T-cell (primary cell): ENCODE data around the gene LZTR1. TPM values are rescaled to one million over a fixed set of nuclear protein-coding genes. Genes with fewer than 3 reads are reported as not detected.

Source experiments
- ATAC-seq, 4 experiments: fragments of 200-7000 bp in 3 of 4; fragments of 150-1000 bp in 1 of 4; cut with Tn5 transposase; replicated peaks in 1 of 4; 1 replicate in 3 of 4; 2 replicates in 1 of 4; pipeline ENCODE4 v1.10.0; 2021; ENCODE audit warnings: moderate library complexity in 3 of 4, mild to moderate bottlenecking in 2 of 4, moderate number of reproducible peaks in 1 of 4
- CTCF ChIA-PET, 2 donors: fragments of 300-600 bp; sonication (Branson Sonifier 250); formaldehyde crosslinking; loops; one replicate each; lab custom pipeline; 2022; ENCODE audit warnings: antibody characterized with exemption in 2 of 2; lab: Charles Lee
- POLR2A ChIA-PET, 2 donors: fragments of 300-600 bp; sonication (Branson Sonifier 250); formaldehyde crosslinking; loops; one replicate each; lab custom pipeline; 2022; ENCODE audit warnings: antibody characterized with exemption in 2 of 2; lab: Charles Lee
- DNase-seq, 35 experiments: peaks; one replicate each; pipeline versions ENCODE4 v3.0.0 to v3.0.0-alpha.2; 2013 to 2023
- H3K27ac ChIP-seq: one replicate; pipeline ENCODE4 v1.5.1; 2013; ENCODE audit warnings: low read length
- H3K27me3 ChIP-seq, 2 experiments: replicated peaks in 1 of 2; 1 replicate in 1 of 2; 2 replicates in 1 of 2; pipeline versions ENCODE4 v1.6.1 to v1.7.0; 2013; ENCODE audit warnings: low read length in 1 of 2, mixed read lengths in 1 of 2; ENCODE audit not compliant: control insufficient read depth in 2 of 2, insufficient read depth in 2 of 2; ENCODE audit errors: extremely low read depth in 1 of 2
- H3K36me3 ChIP-seq, 2 donors: 1 replicate in 1 of 2; 2 replicates in 1 of 2; pipeline versions ENCODE4 v1.6.1 to v1.7.0; 2013; ENCODE audit warnings: low read length in 1 of 2; ENCODE audit not compliant: control insufficient read depth in 2 of 2, insufficient read depth in 1 of 2; ENCODE audit errors: extremely low read depth in 1 of 2
- H3K4me1 ChIP-seq, 2 experiments: 1 replicate in 1 of 2; 2 replicates in 1 of 2; pipeline versions ENCODE4 v1.6.1 to v1.7.0; 2013; ENCODE audit warnings: low read length in 2 of 2, mixed read lengths in 1 of 2; ENCODE audit not compliant: insufficient read depth in 2 of 2, control insufficient read depth in 1 of 2; ENCODE audit errors: extremely low read depth in 1 of 2
- H3K4me3 ChIP-seq, 2 donors: 1 replicate in 1 of 2; 2 replicates in 1 of 2; pipeline versions ENCODE4 v1.5.1 to v1.7.0; 2013; ENCODE audit warnings: mild to moderate bottlenecking in 2 of 2, low read length in 1 of 2, moderate library complexity in 1 of 2; ENCODE audit not compliant: control insufficient read depth in 1 of 2; ENCODE audit errors: extremely low read depth in 1 of 2
- H3K9me3 ChIP-seq: 2 replicates; pipeline ENCODE4 v1.7.0; 2013
- H3K27ac Mint-ChIP-seq, 2 donors: one replicate each; pipeline ENCODE4 v1.8.0; 2020 to 2021; ENCODE audit warnings: mild to moderate bottlenecking in 2 of 2, mixed read lengths in 2 of 2
- H3K27me3 Mint-ChIP-seq, 2 donors: one replicate each; pipeline ENCODE4 v1.8.0; 2021 to 2022; ENCODE audit warnings: mixed read lengths in 2 of 2
- H3K36me3 Mint-ChIP-seq: one replicate; pipeline ENCODE4 v1.8.0; 2021; ENCODE audit warnings: mixed read lengths
- H3K4me1 Mint-ChIP-seq, 3 donors: one replicate each; pipeline ENCODE4 v1.8.0; 2020 to 2022; ENCODE audit warnings: mixed read lengths in 3 of 3, mild to moderate bottlenecking in 1 of 3
- H3K4me3 Mint-ChIP-seq, 3 donors: one replicate each; pipeline ENCODE4 v1.8.0; 2020 to 2022; ENCODE audit warnings: mild to moderate bottlenecking in 3 of 3, mixed read lengths in 3 of 3, moderate library complexity in 3 of 3
- H3K9me3 Mint-ChIP-seq, 3 donors: one replicate each; pipeline ENCODE4 v1.8.0; 2020 to 2022; ENCODE audit warnings: mixed read lengths in 3 of 3
- WGBS: methylation state at CpG from one replicate; pipeline ENCODE4 v1.1.5; 2013; ENCODE audit warnings: missing lambda C conversion rate; ENCODE audit not compliant: insufficient coverage; 5-methylcytosine and 5-hydroxymethylcytosine counted together
- total RNA-seq, 35 experiments: library from RNA in 6 of 35; stranded (reverse) in 6 of 35; fragments of 120-200 nt in 1 of 35; gene quantifications; one replicate each; pipeline versions ENCODE4 v1.2.1 to v1.2.4 and lab custom pipeline; 2013 to 2026

Gene LZTR1
- total RNA-seq, 5 donors from 2014 or later (not counting 1 experiment from before 2014, with no cell fraction given) = 57.1 to 118 (median 105) TPM

DNA sequence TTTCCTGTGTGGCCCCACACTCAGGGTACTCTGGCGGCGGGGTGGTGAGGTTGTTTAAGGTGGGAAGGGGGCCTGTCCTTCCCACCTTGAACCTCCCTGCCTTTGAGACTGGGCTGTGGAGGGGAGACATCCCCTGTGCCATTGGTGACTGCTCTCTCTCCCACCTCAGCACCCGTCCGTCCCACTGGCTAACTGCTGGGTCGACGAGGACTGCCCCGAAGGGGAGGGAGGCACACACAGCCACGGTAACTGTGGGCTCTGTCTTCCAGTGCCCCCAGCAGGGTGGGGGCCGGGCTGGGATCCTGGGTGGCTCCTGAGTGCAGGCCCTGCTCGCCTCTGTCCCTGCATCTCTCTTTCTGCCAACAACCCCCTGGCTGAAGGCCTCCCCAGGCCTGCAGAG lies 40.4 kb downstream of the LZTR1 start:
- peaks cover 13 to 17% (median 16%) of the 10 kb centered on the region in 3 donors for H3K4me1 Mint-ChIP-seq
- ChIA-PET POLR2A (no interaction called here), CTCF (interaction anchor here in 1 of 2 donors (0.5 kb wide), 1 partner anchor 20 kb away, joined by 3 read pairs; no protein-coding TSS in a partner anchor)
- H3K4me3 ChIP-seq = no peak overlapping the region
- H3K9me3 Mint-ChIP-seq = no peaks in the 10 kb centered on the region
- WGBS = 74% methylated on average over 6 of the region's 10 CpGs
- no peaks in the 10 kb centered on the region for H3K36me3 ChIP-seq
- peaks cover 0 to 13% of the 10 kb centered on the region in 2 experiments for H3K4me1 ChIP-seq
- no peaks in the 10 kb centered on the region for H3K27me3 Mint-ChIP-seq
- H3K9me3 ChIP-seq = no peaks in the 10 kb centered on the region
- H3K27ac Mint-ChIP-seq = no peak overlapping the region
- DNase-seq (no peak), ATAC-seq (no peak)
- no peak overlapping the region for H3K27ac ChIP-seq
- no peaks in the 10 kb centered on the region for H3K36me3 Mint-ChIP-seq
- peaks cover 0 to 28% of the 10 kb centered on the region in 2 experiments for H3K27me3 ChIP-seq
- no peak overlapping the region for H3K4me3 Mint-ChIP-seq

GRCh38 chr22:21022955-21023614 lies 41.0 kb downstream of the LZTR1 start:
- ChIA-PET POLR2A (no interaction called here), CTCF (interaction anchor here in 1 of 2 donors (0.5 kb wide), 1 partner anchor 79 kb away, joined by 3 read pairs; no protein-coding TSS in a partner anchor)
- Mint-ChIP-seq H3K9me3 (no peaks in the 10 kb centered on the region), H3K27ac (no peak overlapping the region), H3K36me3 (no peaks in the 10 kb centered on the region), H3K27me3 (no peaks in the 10 kb centered on the region), H3K4me3 (no peak overlapping the region), H3K4me1 (peaks cover 13 to 17% (median 16%) of the 10 kb centered on the region in 3 donors)
- H3K27ac ChIP-seq = no peak overlapping the region
- H3K36me3 ChIP-seq = no peaks in the 10 kb centered on the region
- H3K4me3 ChIP-seq = no peak overlapping the region
- WGBS = 79% methylated on average over 10 of the region's 13 CpGs
- DNase-seq = no peak
- H3K9me3 ChIP-seq = no peaks in the 10 kb centered on the region
- H3K27me3 ChIP-seq = peaks cover 0 to 34% of the 10 kb centered on the region in 2 experiments
- no peak for ATAC-seq
- H3K4me1 ChIP-seq = peaks cover 0 to 13% of the 10 kb centered on the region in 2 experiments

- Mint-ChIP-seq H3K27me3 (peaks cover 7 to 13% of the 10 kb centered on the region in 2 donors), H3K4me3 (peak overlapping the region in 1 of 3 donors; percentile 64), H3K27ac (peak overlapping the region; percentile 34 to 77), H3K36me3 (no peaks in the 10 kb centered on the region), H3K9me3 (no peaks in the 10 kb centered on the region), H3K4me1 (peaks cover 13 to 17% (median 16%) of the 10 kb centered on the region in 3 donors)
- ATAC-seq = peak in 3 of 4 experiments; percentile 72 to 87 (median 74)
- peaks cover 0 to 54% of the 10 kb centered on the region in 2 experiments for H3K27me3 ChIP-seq
- H3K36me3 ChIP-seq = no peaks in the 10 kb centered on the region
- ChIA-PET CTCF (no interaction called here), POLR2A (no interaction called here)
- no peak overlapping the region for H3K27ac ChIP-seq
- H3K4me3 ChIP-seq = no peak overlapping the region
- DNase-seq = peak in 4 of 35 experiments; percentile 16 to 51 (median 38)
- H3K4me1 ChIP-seq = peaks cover 0 to 13% of the 10 kb centered on the region in 2 experiments
- no peaks in the 10 kb centered on the region for H3K9me3 ChIP-seq
- 25% methylated on average over 5 of the region's 8 CpGs for WGBS
Observed at GRCh38 chr22:21025266-21025665, 43.2 kb downstream of the LZTR1 start.

GRCh38 chr22:21025763-21026755 lies 44.0 kb downstream of the LZTR1 start:
- H3K27me3 Mint-ChIP-seq = peaks cover 15 to 21% of the 10 kb centered on the region in 2 donors
- H3K4me3 Mint-ChIP-seq = peak overlapping the region in 1 of 3 donors; percentile 64
- POLR2A ChIA-PET = no interaction called here
- ATAC-seq (no peak), DNase-seq (no peak)
- H3K9me3 Mint-ChIP-seq = no peaks in the 10 kb centered on the region
- H3K27ac ChIP-seq = no peak overlapping the region
- H3K4me3 ChIP-seq = no peak overlapping the region
- CTCF ChIA-PET = no interaction called here
- no peaks in the 10 kb centered on the region for H3K36me3 ChIP-seq
- no peaks in the 10 kb centered on the region for H3K36me3 Mint-ChIP-seq
- H3K9me3 ChIP-seq = no peaks in the 10 kb centered on the region
- peaks cover 14 to 16% (median 15%) of the 10 kb centered on the region in 3 donors for H3K4me1 Mint-ChIP-seq
- H3K4me1 ChIP-seq = peaks cover 0 to 13% of the 10 kb centered on the region in 2 experiments
- WGBS = 84% methylated on average over 23 of the region's 27 CpGs
- H3K27me3 ChIP-seq = peaks cover 0 to 59% of the 10 kb centered on the region in 2 experiments
- H3K27ac Mint-ChIP-seq = peak overlapping the region in 1 of 2 donors; percentile 77

- ChIA-PET CTCF (interaction anchor here in 1 of 2 donors (0.6 kb wide), 1 partner anchor 60 kb away, joined by 5 read pairs; the partner anchor contains the start of gene AIFM3), POLR2A (no interaction called here)
- H3K4me3 Mint-ChIP-seq = no peak overlapping the region
- ATAC-seq = no peak
- WGBS = 88% methylated on average over 7 of the region's 14 CpGs
- H3K9me3 Mint-ChIP-seq = no peaks in the 10 kb centered on the region
- peaks cover 0 to 20% of the 10 kb centered on the region in 2 experiments for H3K4me1 ChIP-seq
- H3K9me3 ChIP-seq = no peaks in the 10 kb centered on the region
- peaks cover 15 to 17% (median 17%) of the 10 kb centered on the region in 3 donors for H3K4me1 Mint-ChIP-seq
- H3K27me3 ChIP-seq = peaks cover 0 to 62% of the 10 kb centered on the region in 2 experiments
- H3K27ac ChIP-seq = no peak overlapping the region
- H3K27ac Mint-ChIP-seq = no peak overlapping the region
- no peaks in the 10 kb centered on the region for H3K36me3 ChIP-seq
- no peak for DNase-seq
- no peaks in the 10 kb centered on the region for H3K36me3 Mint-ChIP-seq
- H3K4me3 ChIP-seq = no peak overlapping the region
- H3K27me3 Mint-ChIP-seq = peaks cover 18 to 27% of the 10 kb centered on the region in 2 donors
Observed at GRCh38 chr22:21026783-21027692, 44.9 kb downstream of the LZTR1 start.
